Measurements from ENCODE around the gene SLC25A23. TPM values are rescaled to one million over a fixed set of nuclear protein-coding genes. Genes with fewer than 3 reads are reported as not detected.
A peak's percentile ranks its signal among the peaks of the same experiment; 100 is the strongest.

Gene SLC25A23
- total RNA-seq, 1 experiment from 2014 or later: 32.1 TPM

DNA sequence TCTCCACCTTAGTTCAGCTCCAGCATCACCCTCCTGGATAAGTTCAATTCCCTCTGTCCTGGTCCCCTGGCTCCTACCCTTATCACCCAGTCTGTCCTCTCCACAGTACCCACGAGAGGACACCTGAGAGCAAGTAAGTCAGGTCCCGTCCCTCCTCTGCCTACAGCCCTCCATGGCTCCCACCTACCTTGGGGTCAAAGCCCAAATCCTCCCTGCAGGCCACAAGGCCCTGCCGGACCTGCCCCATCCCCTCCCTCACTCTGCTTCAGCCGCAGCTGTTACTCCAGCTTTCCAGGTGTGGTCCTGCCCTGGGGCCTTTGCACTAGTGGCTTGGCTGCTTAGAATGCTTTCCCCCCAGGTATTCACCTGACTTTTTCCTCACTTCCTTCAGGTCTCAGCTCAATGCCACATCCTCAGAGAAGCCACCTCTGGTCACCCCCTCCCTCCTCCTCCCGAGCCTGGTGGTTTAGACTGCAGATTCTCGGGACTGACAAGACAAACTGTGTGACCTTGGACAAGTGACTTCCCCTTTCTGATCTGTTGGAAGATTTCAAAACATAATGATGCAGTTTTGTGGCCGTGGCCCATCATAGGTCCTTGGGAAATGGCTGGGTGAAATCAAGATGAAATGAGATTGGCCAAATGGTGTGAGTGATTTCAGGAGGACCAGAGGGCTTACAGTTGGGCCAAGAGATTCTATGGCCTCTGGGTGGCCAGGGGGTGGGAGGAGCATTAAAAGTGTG lies 38.9 kb upstream of the SLC25A23 start:
- Histone ChIP-seq H2AFZ (ENCODE audit: low read length) (no peak overlapping the region), H4K20me1 (ENCODE audit: insufficient read depth, low read depth, low read length) (no peaks in the 10 kb centered on the region)
- peak; percentile 43 for DNase-seq

GRCh38 chr19:6495947-6496346 lies 36.4 kb upstream of the SLC25A23 start:
- Histone ChIP-seq H3K4me1 (ENCODE audit: low read length) (no peaks in the 10 kb centered on the region), H3K36me3 (ENCODE audit: insufficient read depth, low read length) (no peaks in the 10 kb centered on the region)

More for the DNA sequence above, 38.9 kb upstream of the SLC25A23 start:
- Histone ChIP-seq H3K4me1 (ENCODE audit: low read length) (peaks cover 11% of the 10 kb centered on the region), H3K79me2 (ENCODE audit: low read length) (no peaks in the 10 kb centered on the region), H3K9me2 (replicated peaks; ENCODE audit: insufficient read depth, low read length) (no peaks in the 10 kb centered on the region), H3K9ac (ENCODE audit: low read length) (no peak overlapping the region), H3K4me2 (ENCODE audit: low read depth, low read length, poor library complexity, severe bottlenecking) (no peak overlapping the region), H3K36me3 (ENCODE audit: insufficient read depth, low read length) (no peaks in the 10 kb centered on the region), H3K27me3 (ENCODE audit: low read length) (no peaks in the 10 kb centered on the region), H3K4me3 (ENCODE audit: low read length) (no peak overlapping the region), H3K27ac (ENCODE audit: low read length) (no peak overlapping the region), H3K9me3 (ENCODE audit: low read length) (no peaks in the 10 kb centered on the region)

GRCh38 chr19:6494438-6495036 lies 34.9 kb upstream of the SLC25A23 start:
- H3K9me2 ChIP-seq (replicated peaks; ENCODE audit: insufficient read depth, low read length): no peaks in the 10 kb centered on the region

More at GRCh38 chr19:6495947-6496346, 36.4 kb upstream of the SLC25A23 start:
- H3K4me3 ChIP-seq (ENCODE audit: low read length): no peak overlapping the region
- no peaks in the 10 kb centered on the region for H3K27me3 ChIP-seq (ENCODE audit: low read length)
- H3K27ac ChIP-seq (ENCODE audit: low read length): no peak overlapping the region
- H3K9me2 ChIP-seq (replicated peaks; ENCODE audit: insufficient read depth, low read length): no peaks in the 10 kb centered on the region
- H3K4me2 ChIP-seq (ENCODE audit: low read depth, low read length, poor library complexity, severe bottlenecking): no peak overlapping the region
- H4K20me1 ChIP-seq (ENCODE audit: insufficient read depth, low read depth, low read length): no peaks in the 10 kb centered on the region
- H2AFZ ChIP-seq (ENCODE audit: low read length): no peak overlapping the region
- no peak overlapping the region for H3K9ac ChIP-seq (ENCODE audit: low read length)
- H3K9me3 ChIP-seq (ENCODE audit: low read length): no peaks in the 10 kb centered on the region
- H3K79me2 ChIP-seq (ENCODE audit: low read length): no peaks in the 10 kb centered on the region
- peak; percentile 22 for DNase-seq

GRCh38 chr19:6491802-6492592 lies 32.4 kb upstream of the SLC25A23 start:
- H3K4me2 ChIP-seq (ENCODE audit: low read depth, low read length, poor library complexity, severe bottlenecking): no peak overlapping the region
- H3K9me2 ChIP-seq (replicated peaks; ENCODE audit: insufficient read depth, low read length): no peaks in the 10 kb centered on the region
- H4K20me1 ChIP-seq (ENCODE audit: insufficient read depth, low read depth, low read length): no peaks in the 10 kb centered on the region
- H3K27me3 ChIP-seq (ENCODE audit: low read length): no peaks in the 10 kb centered on the region
- no peaks in the 10 kb centered on the region for H3K36me3 ChIP-seq (ENCODE audit: insufficient read depth, low read length)
- no peaks in the 10 kb centered on the region for H3K9me3 ChIP-seq (ENCODE audit: low read length)
- no peak for DNase-seq
- H3K79me2 ChIP-seq (ENCODE audit: low read length): no peaks in the 10 kb centered on the region
- H3K4me1 ChIP-seq (ENCODE audit: low read length): peaks cover 13% of the 10 kb centered on the region
- no peak overlapping the region for H3K27ac ChIP-seq (ENCODE audit: low read length)
- no peak overlapping the region for H3K9ac ChIP-seq (ENCODE audit: low read length)
- no peak overlapping the region for H2AFZ ChIP-seq (ENCODE audit: low read length)
- H3K4me3 ChIP-seq (ENCODE audit: low read length): no peak overlapping the region

More at GRCh38 chr19:6494438-6495036, 34.9 kb upstream of the SLC25A23 start:
- H4K20me1 ChIP-seq (ENCODE audit: insufficient read depth, low read depth, low read length): no peaks in the 10 kb centered on the region
- H3K4me1 ChIP-seq (ENCODE audit: low read length): peaks cover 8% of the 10 kb centered on the region
- H3K9ac ChIP-seq (ENCODE audit: low read length): no peak overlapping the region
- H3K27ac ChIP-seq (ENCODE audit: low read length): no peak overlapping the region
- H3K79me2 ChIP-seq (ENCODE audit: low read length): no peaks in the 10 kb centered on the region
- peak; percentile 23 for DNase-seq
- no peaks in the 10 kb centered on the region for H3K9me3 ChIP-seq (ENCODE audit: low read length)
- H3K36me3 ChIP-seq (ENCODE audit: insufficient read depth, low read length): no peaks in the 10 kb centered on the region
- H3K4me3 ChIP-seq (ENCODE audit: low read length): no peak overlapping the region
- no peaks in the 10 kb centered on the region for H3K27me3 ChIP-seq (ENCODE audit: low read length)
- no peak overlapping the region for H3K4me2 ChIP-seq (ENCODE audit: low read depth, low read length, poor library complexity, severe bottlenecking)
- no peak overlapping the region for H2AFZ ChIP-seq (ENCODE audit: low read length)

GRCh38 chr19:6490134-6490533 lies 30.5 kb upstream of the SLC25A23 start:
- Histone ChIP-seq H3K9me2 (replicated peaks; ENCODE audit: insufficient read depth, low read length) (no peaks in the 10 kb centered on the region), H4K20me1 (ENCODE audit: insufficient read depth, low read depth, low read length) (no peaks in the 10 kb centered on the region), H3K27ac (ENCODE audit: low read length) (peak overlapping the region; percentile 52; the same call in 1 of the 2 replicates), H3K4me2 (ENCODE audit: low read depth, low read length, poor library complexity, severe bottlenecking) (peak overlapping the region; percentile 83), H2AFZ (ENCODE audit: low read length) (peak overlapping the region; percentile 92), H3K4me3 (ENCODE audit: low read length) (peak overlapping the region; percentile 70), H3K36me3 (ENCODE audit: insufficient read depth, low read length) (no peaks in the 10 kb centered on the region), H3K9ac (ENCODE audit: low read length) (peak overlapping the region; percentile 76), H3K79me2 (ENCODE audit: low read length) (no peaks in the 10 kb centered on the region), H3K4me1 (ENCODE audit: low read length) (peaks cover 13% of the 10 kb centered on the region), H3K9me3 (ENCODE audit: low read length) (no peaks in the 10 kb centered on the region), H3K27me3 (ENCODE audit: low read length) (no peaks in the 10 kb centered on the region)
- peak; percentile 49 for DNase-seq

- peak; percentile 90 for DNase-seq
- H3K27me3 ChIP-seq (ENCODE audit: low read length): no peaks in the 10 kb centered on the region
These were observed 29.9 kb upstream of the SLC25A23 start for GRCh38 chr19:6489278-6490061.

DNA sequence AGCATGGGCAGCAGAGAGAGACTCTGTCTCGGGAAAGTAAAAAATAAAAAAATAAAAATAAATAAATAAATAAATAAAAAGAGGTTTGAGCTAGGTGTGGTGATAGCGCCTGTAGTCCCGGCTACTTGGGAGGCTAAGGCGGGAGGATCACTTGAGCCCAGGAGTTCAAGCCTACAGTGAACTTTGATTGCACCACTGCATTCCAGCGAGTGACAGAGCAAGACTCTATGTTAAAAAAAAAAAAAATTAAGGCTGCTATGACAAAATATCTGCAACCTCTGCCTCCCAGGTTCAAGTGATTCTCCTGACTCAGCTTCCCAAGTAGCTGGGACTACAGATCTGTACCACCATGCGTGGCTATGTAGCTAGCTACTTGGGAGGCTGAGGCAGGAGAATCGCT lies 25.2 kb upstream of the SLC25A23 start:
- Histone ChIP-seq H3K27me3 (ENCODE audit: low read length) (no peaks in the 10 kb centered on the region), H3K9ac (ENCODE audit: low read length) (no peak overlapping the region), H3K4me3 (ENCODE audit: low read length) (no peak overlapping the region), H3K36me3 (ENCODE audit: insufficient read depth, low read length) (no peaks in the 10 kb centered on the region), H3K4me1 (ENCODE audit: low read length) (peaks cover 26% of the 10 kb centered on the region), H3K9me2 (replicated peaks; ENCODE audit: insufficient read depth, low read length) (no peaks in the 10 kb centered on the region), H3K9me3 (ENCODE audit: low read length) (no peaks in the 10 kb centered on the region), H3K79me2 (ENCODE audit: low read length) (peaks cover 14% of the 10 kb centered on the region), H3K4me2 (ENCODE audit: low read depth, low read length, poor library complexity, severe bottlenecking) (no peak overlapping the region), H3K27ac (ENCODE audit: low read length) (no peak overlapping the region), H4K20me1 (ENCODE audit: insufficient read depth, low read depth, low read length) (no peaks in the 10 kb centered on the region), H2AFZ (ENCODE audit: low read length) (no peak overlapping the region)
- DNase-seq: no peak

More at GRCh38 chr19:6489278-6490061, 29.9 kb upstream of the SLC25A23 start:
- peak overlapping the region; percentile 83 for H3K4me2 ChIP-seq (ENCODE audit: low read depth, low read length, poor library complexity, severe bottlenecking)
- H3K36me3 ChIP-seq (ENCODE audit: insufficient read depth, low read length): no peaks in the 10 kb centered on the region
- H3K79me2 ChIP-seq (ENCODE audit: low read length): no peaks in the 10 kb centered on the region
- H3K9me3 ChIP-seq (ENCODE audit: low read length): no peaks in the 10 kb centered on the region
- H3K9ac ChIP-seq (ENCODE audit: low read length): peak overlapping the region; percentile 76
- peak overlapping the region; percentile 70 for H3K4me3 ChIP-seq (ENCODE audit: low read length)
- H3K9me2 ChIP-seq (replicated peaks; ENCODE audit: insufficient read depth, low read length): no peaks in the 10 kb centered on the region
- no peaks in the 10 kb centered on the region for H4K20me1 ChIP-seq (ENCODE audit: insufficient read depth, low read depth, low read length)
- peaks cover 13% of the 10 kb centered on the region for H3K4me1 ChIP-seq (ENCODE audit: low read length)
- H3K27ac ChIP-seq (ENCODE audit: low read length): peak overlapping the region; percentile 52
- H2AFZ ChIP-seq (ENCODE audit: low read length): peak overlapping the region; percentile 92

Data from Karpas-422 (cell line).